ENCODE data around the gene NFKB1.

NFKB1 gene

DNA sequence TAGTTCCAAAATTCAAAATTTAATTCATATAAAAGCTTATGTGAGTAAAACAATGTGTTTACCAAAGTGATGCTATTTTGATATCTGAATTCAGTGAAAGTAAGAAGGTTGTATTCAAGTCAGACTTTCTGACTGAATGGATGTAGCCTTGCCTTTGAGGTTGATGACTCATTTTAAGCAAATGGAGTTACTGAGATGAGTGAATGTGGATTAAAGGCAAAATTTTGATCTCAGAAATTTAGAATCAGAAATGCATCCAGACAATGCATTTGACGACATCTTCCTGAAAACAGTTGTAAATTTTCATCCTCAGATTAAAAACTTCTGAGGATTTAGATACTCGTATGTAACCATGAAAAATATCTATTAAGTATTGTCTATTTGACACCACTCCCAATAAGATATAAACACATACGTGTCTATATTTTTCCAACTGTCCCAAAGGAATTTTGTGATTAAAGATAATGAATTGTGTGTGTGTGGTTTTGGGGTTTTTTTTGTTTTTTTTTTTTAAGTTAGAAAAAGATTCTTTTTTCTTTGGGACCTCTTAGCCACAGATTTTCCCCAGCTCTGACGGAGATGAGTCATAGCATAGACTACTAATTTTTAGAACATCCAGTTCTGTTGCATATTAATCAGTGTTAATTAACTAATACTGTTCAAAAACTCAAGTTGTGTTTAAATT is 34.4 kb downstream of the NFKB1 start:
- H2AFZ ChIP-seq (ENCODE audit: low read length), result no peak overlapping the region
- TF ChIP-seq, protein P1, sequence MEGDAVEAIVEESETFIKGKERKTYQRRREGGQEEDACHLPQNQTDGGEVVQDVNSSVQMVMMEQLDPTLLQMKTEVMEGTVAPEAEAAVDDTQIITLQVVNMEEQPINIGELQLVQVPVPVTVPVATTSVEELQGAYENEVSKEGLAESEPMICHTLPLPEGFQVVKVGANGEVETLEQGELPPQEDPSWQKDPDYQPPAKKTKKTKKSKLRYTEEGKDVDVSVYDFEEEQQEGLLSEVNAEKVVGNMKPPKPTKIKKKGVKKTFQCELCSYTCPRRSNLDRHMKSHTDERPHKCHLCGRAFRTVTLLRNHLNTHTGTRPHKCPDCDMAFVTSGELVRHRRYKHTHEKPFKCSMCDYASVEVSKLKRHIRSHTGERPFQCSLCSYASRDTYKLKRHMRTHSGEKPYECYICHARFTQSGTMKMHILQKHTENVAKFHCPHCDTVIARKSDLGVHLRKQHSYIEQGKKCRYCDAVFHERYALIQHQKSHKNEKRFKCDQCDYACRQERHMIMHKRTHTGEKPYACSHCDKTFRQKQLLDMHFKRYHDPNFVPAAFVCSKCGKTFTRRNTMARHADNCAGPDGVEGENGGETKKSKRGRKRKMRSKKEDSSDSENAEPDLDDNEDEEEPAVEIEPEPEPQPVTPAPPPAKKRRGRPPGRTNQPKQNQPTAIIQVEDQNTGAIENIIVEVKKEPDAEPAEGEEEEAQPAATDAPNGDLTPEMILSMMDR (IDR thresholded peaks at IDR 0.05; ENCODE audit: low read length), result no peak
- no peak for TF ChIP-seq EZH2 (IDR thresholded peaks at IDR 0.05; ENCODE audit: borderline replicate concordance, low read length)
- no peaks in the 10 kb centered on the region for H3K4me1 ChIP-seq (ENCODE audit: insufficient read depth, low read length, severe bottlenecking)
- H3K4me3 ChIP-seq (ENCODE audit: low read depth, low read length, poor library complexity, severe bottlenecking), result no peak overlapping the region
- no peak overlapping the region for H3K27ac ChIP-seq (ENCODE audit: low read depth, low read length, poor library complexity, severe bottlenecking)
- no peaks in the 10 kb centered on the region for H4K20me1 ChIP-seq (ENCODE audit: insufficient read depth, low read length)
- H3K9me3 ChIP-seq (ENCODE audit: low read length), result no peaks in the 10 kb centered on the region
- H3K9me2 ChIP-seq (ENCODE audit: low read depth, low read length), result no peaks in the 10 kb centered on the region
- H3K79me2 ChIP-seq (ENCODE audit: insufficient read depth, low read length), result no peaks in the 10 kb centered on the region; the same call in 1 of the 2 replicates
- H3K9ac ChIP-seq (ENCODE audit: low read length), result no peak overlapping the region
- no peaks in the 10 kb centered on the region for H3K27me3 ChIP-seq (ENCODE audit: insufficient read depth, low read length)
- no peak overlapping the region for H3K4me2 ChIP-seq (ENCODE audit: low read length)
- peaks cover 63% of the 10 kb centered on the region; the same call in 1 of the 2 replicates for H3K36me3 ChIP-seq (ENCODE audit: insufficient read depth, low read length)
- H3F3A ChIP-seq (ENCODE audit: insufficient read depth, low read length), result no peaks in the 10 kb centered on the region

DNA sequence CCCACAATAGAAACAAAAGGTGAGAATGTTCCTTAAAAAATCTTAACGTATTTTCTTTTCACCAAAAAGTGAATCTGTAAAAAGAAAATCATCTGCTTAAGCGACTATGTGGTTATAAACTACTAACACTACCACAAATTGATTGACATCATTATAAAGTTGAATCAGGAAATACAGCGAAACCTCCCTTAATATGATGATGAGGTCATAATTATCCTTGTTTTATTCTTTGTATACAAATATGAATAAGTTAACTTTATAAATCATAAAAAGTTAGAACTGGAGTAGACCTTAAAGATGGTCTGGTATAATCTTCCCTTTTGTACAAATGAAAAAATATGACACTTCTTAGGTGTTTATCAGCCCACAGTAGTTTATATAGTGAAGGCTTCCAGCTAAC is 35.6 kb downstream of the NFKB1 start:
- Histone ChIP-seq H3K4me2 (ENCODE audit: low read length) (no peak overlapping the region), H3K36me3 (ENCODE audit: insufficient read depth, low read length) (peaks cover 55% of the 10 kb centered on the region; the same call in 1 of the 2 replicates), H3K4me3 (ENCODE audit: low read depth, low read length, poor library complexity, severe bottlenecking) (no peak overlapping the region), H3K4me1 (ENCODE audit: insufficient read depth, low read length, severe bottlenecking) (no peaks in the 10 kb centered on the region), H4K20me1 (ENCODE audit: insufficient read depth, low read length) (no peaks in the 10 kb centered on the region), H3F3A (ENCODE audit: insufficient read depth, low read length) (no peaks in the 10 kb centered on the region), H3K27ac (ENCODE audit: low read depth, low read length, poor library complexity, severe bottlenecking) (no peak overlapping the region), H2AFZ (ENCODE audit: low read length) (no peak overlapping the region), H3K9me2 (ENCODE audit: low read depth, low read length) (no peaks in the 10 kb centered on the region), H3K9ac (ENCODE audit: low read length) (no peak overlapping the region), H3K79me2 (ENCODE audit: insufficient read depth, low read length) (no peaks in the 10 kb centered on the region), H3K27me3 (ENCODE audit: insufficient read depth, low read length) (no peaks in the 10 kb centered on the region), H3K9me3 (ENCODE audit: low read length) (no peaks in the 10 kb centered on the region)
- TF ChIP-seq, protein P1 (IDR thresholded peaks at IDR 0.05; ENCODE audit: low read length), result no peak
- TF ChIP-seq EZH2 (IDR thresholded peaks at IDR 0.05; ENCODE audit: borderline replicate concordance, low read length), result no peak

DNA sequence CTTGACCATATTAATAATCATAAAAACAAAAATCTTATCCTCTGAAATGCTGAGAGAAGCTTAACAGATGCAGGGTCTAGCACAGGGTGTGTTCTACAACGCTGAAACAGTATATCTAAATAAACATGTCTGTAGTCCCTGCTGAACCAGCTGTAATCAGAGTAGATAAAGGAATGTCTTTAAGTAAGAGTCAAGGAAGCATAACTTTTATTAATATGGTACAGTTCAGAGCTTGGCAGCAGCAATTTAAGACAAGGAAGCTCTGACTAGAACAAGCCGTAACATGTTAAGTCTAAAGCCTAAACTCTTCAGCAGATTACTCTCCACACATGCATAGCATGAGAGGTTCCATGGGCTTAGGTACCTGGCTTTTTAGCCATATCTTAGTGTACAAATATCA is 36.1 kb downstream of the NFKB1 start:
- Histone ChIP-seq H3K27ac (ENCODE audit: low read depth, low read length, poor library complexity, severe bottlenecking) (no peak overlapping the region), H3K4me2 (ENCODE audit: low read length) (no peak overlapping the region), H3K36me3 (ENCODE audit: insufficient read depth, low read length) (peaks cover 56% of the 10 kb centered on the region; the same call in 1 of the 2 replicates), H3K9ac (ENCODE audit: low read length) (no peak overlapping the region), H2AFZ (ENCODE audit: low read length) (no peak overlapping the region), H3K4me1 (ENCODE audit: insufficient read depth, low read length, severe bottlenecking) (no peaks in the 10 kb centered on the region), H3K9me2 (ENCODE audit: low read depth, low read length) (no peaks in the 10 kb centered on the region), H3K9me3 (ENCODE audit: low read length) (no peaks in the 10 kb centered on the region), H3K27me3 (ENCODE audit: insufficient read depth, low read length) (no peaks in the 10 kb centered on the region), H3K4me3 (ENCODE audit: low read depth, low read length, poor library complexity, severe bottlenecking) (no peak overlapping the region), H4K20me1 (ENCODE audit: insufficient read depth, low read length) (no peaks in the 10 kb centered on the region), H3K79me2 (ENCODE audit: insufficient read depth, low read length) (no peaks in the 10 kb centered on the region), H3F3A (ENCODE audit: insufficient read depth, low read length) (no peaks in the 10 kb centered on the region)
- TF ChIP-seq EZH2 (IDR thresholded peaks at IDR 0.05; ENCODE audit: borderline replicate concordance, low read length), result no peak
- TF ChIP-seq, protein P1 (IDR thresholded peaks at IDR 0.05; ENCODE audit: low read length), result no peak
